Hepatic stellate cell (primary cell): ENCODE results near the gene PUSL1.

ENCODE experiments used
- DNase-seq: peaks from one replicate; pipeline ENCODE4 v3.0.0; 2011; ENCODE audit warnings: low spot score

Gene PUSL1

DNA sequence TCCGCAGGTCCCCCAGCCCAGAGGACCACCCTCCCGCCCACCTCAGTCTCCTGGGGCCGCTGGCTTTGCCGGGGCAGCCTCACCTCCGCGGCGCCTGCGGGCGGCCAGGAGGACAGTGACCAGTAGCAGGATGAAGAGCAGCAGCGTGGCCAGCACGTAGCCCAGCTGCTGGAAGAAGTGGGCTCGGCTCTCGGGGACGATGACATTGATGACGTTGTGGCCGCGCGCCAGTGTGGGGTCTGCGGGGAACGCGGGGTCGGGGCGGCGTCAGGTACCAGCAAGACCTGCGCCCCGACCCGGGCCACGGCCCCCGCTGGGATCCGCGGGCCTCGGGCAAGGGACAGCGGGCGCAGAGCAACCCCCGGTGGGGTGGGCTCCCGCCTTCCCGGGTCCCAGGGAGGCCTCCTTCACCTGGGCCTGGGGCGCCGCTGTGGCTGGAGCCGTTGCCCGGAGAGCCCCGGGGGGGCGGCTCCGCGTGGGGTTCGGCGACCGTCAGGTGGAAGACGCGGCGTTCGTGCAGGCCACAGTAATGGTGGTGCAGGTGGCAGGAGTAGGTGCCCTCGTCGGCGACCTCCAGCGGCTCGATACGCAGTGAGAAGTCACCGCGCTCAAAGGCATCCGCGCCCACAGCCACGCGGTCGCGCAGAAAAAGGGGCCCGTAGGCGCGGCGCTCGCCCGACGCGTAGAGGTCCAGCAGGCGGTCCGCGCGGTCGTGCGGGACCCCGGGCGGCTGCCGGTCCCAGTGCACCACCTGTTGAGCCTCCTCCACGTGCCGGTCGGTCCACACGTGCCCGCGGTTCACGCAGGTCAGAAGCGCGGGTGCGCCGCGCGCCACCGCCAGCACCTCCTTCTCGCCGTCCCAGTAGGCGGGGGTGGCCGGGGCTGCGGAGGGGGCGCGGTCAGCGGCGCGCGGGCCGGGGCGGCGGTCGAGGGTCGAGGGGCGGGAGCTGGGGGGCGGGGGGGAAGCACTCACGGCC lies 46.2 kb downstream of the PUSL1 start:
- DNase-seq = no peak

DNA sequence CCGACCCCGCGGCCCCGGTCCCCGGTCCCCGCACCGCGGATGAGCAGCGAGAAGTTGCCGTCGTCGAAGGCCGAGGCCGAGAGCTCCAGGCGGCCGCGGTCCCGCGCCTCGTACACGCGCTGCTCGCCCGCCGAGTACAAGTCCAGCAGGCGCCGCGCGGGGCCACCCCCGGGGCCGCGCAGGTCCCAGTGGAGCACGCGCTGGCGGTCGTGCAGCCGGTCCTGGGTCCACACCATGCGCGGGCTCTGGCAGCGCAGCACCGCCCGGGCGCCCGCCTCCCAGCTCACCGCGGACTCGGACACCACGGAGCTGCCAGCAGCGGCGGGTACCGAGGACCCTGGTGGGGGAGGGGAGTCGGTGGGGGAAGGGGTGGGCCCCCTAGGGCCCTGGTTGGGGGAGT lies 47.0 kb downstream of the PUSL1 start:
- peak; percentile 65 for DNase-seq

DNA sequence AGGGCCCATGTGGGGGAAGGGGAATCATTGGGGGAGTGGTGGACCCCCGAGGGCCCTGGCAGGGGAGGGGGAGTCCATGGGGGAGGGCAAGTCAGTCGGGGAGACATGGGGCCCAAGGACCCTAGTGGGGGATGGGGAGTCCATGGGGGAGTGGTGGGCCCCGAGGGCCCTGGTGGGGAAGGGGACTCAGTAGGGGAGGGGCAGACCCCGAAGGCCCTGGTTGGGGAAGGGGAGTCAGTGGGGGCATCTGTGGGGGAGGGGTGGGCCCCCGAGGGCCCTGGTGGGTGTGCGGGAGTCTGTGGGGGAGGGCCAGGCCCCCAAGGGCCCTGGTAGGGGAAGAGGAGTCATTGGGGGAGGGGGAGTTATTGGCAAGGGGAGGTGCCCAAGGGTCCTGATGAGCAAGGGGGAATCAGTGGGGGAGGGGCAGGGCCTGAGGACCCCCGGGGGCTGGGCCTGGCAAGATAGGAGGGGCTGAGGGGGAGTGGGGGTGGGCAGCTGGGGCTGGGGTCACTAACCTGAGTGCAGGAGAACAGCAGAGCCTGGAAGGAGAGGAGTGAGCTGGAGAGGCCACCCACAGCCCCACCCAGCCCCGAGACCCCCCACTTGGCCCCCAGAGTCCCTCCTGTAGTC lies 47.9 kb downstream of the PUSL1 start:
- no peak for DNase-seq

- DNase-seq = no peak
These were observed 48.5 kb downstream of the PUSL1 start for GRCh38 chr1:1356796-1357401.

- peak; percentile 73 for DNase-seq
These were observed 49.6 kb downstream of the PUSL1 start for GRCh38 chr1:1357871-1358432.

DNA sequence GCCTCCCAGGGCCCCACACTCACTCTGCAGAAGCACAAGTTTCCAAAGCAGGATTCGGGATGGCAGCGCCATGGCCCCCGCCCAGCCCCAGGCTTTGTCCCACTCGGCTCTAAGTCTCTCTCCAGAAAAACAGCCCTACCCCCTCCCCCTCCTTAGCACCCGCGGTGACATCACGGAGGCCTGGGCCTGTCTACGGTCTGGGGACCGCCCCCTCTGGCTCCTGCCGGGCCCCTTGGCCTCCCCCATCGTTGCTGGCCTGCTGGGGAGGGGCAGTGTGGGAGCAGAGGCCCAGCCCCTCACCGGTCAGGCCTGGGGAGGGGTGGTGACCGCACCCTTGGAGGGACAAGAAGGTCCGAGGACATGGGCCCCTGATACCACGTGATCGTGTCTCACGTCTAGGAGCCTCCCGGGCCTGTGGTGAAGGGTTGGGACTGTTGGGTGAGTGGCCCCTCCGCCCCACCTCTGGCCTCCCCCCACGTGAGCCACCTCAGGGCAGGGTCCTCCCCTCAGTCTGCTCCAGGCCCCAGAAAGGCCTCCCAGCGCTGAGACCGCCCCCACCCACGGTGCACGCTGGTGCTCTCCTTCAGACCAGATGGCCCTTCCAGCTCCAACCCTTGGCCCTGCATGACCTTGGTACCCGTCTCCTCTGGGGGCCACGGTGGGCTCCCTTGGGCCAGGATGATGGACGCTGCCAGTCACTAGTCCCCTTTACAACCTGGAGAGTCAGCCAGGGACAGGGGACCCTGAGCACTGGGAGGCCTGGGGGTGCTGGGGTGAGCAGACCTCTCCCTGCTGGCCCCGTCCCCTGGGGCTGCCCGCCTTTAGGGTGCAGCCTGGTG lies 50.3 kb downstream of the PUSL1 start, which contains the start of gene MXRA8:
Gene MXRA8 (minus strand): TSS at position 123 of the 839 bp plus-strand sequence. CDS start 51 bp downstream, at position 72.
- peak; percentile 92 for DNase-seq

DNA sequence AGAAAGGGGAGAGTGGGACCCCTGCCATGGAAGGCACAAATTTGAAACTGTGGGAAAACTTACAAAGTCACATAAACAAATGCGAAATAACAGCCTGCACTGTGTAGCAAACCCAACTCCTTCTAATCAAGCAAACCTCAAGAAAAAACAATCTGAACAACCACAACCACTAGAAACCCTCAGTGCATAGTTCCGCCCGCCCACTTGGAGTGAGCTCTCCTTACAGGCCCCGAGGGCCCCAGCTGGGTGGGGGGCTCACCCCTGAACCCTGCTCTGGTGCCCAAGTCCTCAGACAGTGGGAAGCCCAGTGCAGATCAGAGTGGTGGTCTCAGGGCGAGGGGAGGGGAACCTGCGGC lies 50.9 kb downstream of the PUSL1 start:
- DNase-seq = peak; percentile 85

GRCh38 chr1:1359664-1360468 lies 51.5 kb downstream of the PUSL1 start:
- DNase-seq = peak; percentile 66

DNA sequence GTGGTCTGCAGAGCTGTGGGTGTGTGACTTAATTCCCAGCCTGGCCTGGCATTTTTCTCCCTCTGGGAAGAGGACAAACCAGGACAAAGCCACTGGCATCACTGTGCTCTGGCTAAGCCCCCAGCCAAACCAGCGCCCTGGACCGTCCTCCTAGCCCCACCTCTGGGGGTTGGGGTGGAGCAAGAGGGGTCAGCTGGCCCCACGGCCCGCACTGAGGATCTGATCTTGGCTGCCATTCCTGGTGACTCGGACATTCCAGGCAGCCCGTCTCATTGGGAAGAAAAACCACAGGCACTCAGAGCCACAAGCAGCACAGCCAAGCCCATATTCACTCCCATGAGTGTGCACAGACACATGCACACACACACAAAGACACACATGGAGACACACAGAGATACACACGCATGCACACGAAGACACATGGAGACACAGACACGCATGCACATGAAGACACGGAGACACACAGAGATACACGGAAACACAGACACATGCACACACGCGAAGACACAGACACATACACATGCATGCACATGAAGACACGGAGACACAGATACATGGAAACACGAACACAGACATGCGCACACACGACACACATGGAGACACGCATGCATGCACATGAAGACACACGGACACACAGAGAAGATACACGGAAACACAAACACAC lies 52.2 kb downstream of the PUSL1 start:
- peak; percentile 97 for DNase-seq
